Pancreas (tissue), 10 donors: Measurements from ENCODE around the gene SPTBN1. TPM values are rescaled to one million over a fixed set of nuclear protein-coding genes. Genes with fewer than 3 reads are reported as not detected.

Experiments
- ATAC-seq, 4 donors: fragments of 200-7000 bp; cut with Tn5 transposase; one replicate each; pipeline versions ENCODE4 v1.8.0 to v1.9.1; 2020; ENCODE audit warnings: mild to moderate bottlenecking in 4 of 4, moderate library complexity in 4 of 4
- DNase-seq, 6 donors: peaks; one replicate each; pipeline ENCODE4 v3.0.0-alpha.2; 2020
- FAIRE-seq: peaks from 2 replicates; lab custom pipeline; 2012; peaks lifted over from hg19 to GRCh38; lab: Jason Lieb, UNC
- H3K27ac ChIP-seq, 4 donors: fragments of 200-600 bp; sonication (generic); 1 replicate in 3 of 4; 2 replicates in 1 of 4; pipeline versions ENCODE4 v1.5.0 to v1.8.0; 2020
- H3K27me3 ChIP-seq, 4 donors: fragments of 200-600 bp; one replicate each; pipeline ENCODE4 v1.8.0; 2021
- H3K36me3 ChIP-seq, 3 donors: fragments of 200-600 bp; sonication (generic) in 1 of 3; one replicate each; pipeline versions ENCODE4 v1.5.0 to v1.8.0; 2020 to 2021
- H3K4me1 ChIP-seq, 3 donors: fragments of 200-600 bp; one replicate each; pipeline ENCODE4 v1.8.0; 2021
- H3K4me3 ChIP-seq, 4 donors: fragments of 200-600 bp; sonication (generic) in 2 of 4; one replicate each; pipeline versions ENCODE4 v1.5.0 to v1.8.0; 2020 to 2021
- H3K9me3 ChIP-seq, 4 donors: fragments of 200-600 bp; one replicate each; pipeline ENCODE4 v1.8.0; 2021
- CTCF ChIP-seq, 4 donors: fragments of 200-600 bp; sonication (generic) in 3 of 4; IDR thresholded peaks; one replicate each; pipeline versions ENCODE4 v1.5.0 to v1.8.0; 2021; ENCODE audit warnings: antibody characterized with exemption in 4 of 4
- WGBS, 2 donors: extraction: QIAGEN DNeasy Blood & Tissue Kit; methylation state at CpG; one replicate each; pipeline ENCODE4 v1.1.7; 2013; 5-methylcytosine and 5-hydroxymethylcytosine counted together
- intact Hi-C, 3 donors: fragments of 100-400 bp; cut with DNase I; formaldehyde crosslinking; loops; one replicate each; pipeline versions ENCODE4 v1.11.1 to v1.14.2; 2022
- polyA plus RNA-seq, 2 donors: library from polyadenylated mRNA; stranded (reverse); fragments of 200-250 nt; gene quantifications; one replicate each; pipeline ENCODE4 v1.2.3, GENCODE V29; 2013
- total RNA-seq, 6 donors: library from RNA; stranded (reverse); fragmentation: NEBNext Ultra II Directional in 4 of 6; extraction: Animal tissue kit (Norgen Biotek cat#: 25700) in 4 of 6; gene quantifications; one replicate each; pipeline versions ENCODE4 v1.2.1 to v1.2.4, GENCODE V29; 2021 to 2023
- donor health status: healthy with polysubstance abuse.
- donor health status: DM: no; HTN: no; CAD: no; lungs with moderate emphysema.
- donor health status: DM: no; HTN: no; CAD: no.
- donor health status: control.
- donor health status: control.
- donor health status: Bipolar disorder and iron deficiency.
- donor health status: DM: yes; HTN: yes; CAD: no.
- donor health status: DM: no; HTN: no; CAD: no.
- donor health status: DM: no; HTN: no; CAD: no.
- donor health status: DM: yes; HTN: yes; CAD: no.

The SPTBN1 gene
- total and polyA plus RNA-seq, 8 donors, result 43.8 to 192 (median 84.4) TPM

GRCh38 chr2:54665436-54665856, 209.3 kb downstream of the SPTBN1 start:
- intact Hi-C loops, result loop anchor here in 1 of 3 donors (10.0 kb wide), 1 partner anchor 141 kb away; no protein-coding TSS in a partner anchor
- H3K4me3 ChIP-seq, result no peak overlapping the region
- DNase-seq (peak in 1 of 6 donors; percentile 50), ATAC-seq (peak; percentile 46 to 63 (median 56)), FAIRE-seq (no peak)
- no peaks in the 10 kb centered on the region for H3K27me3 ChIP-seq
- peaks cover 0 to 32% (median 31%) of the 10 kb centered on the region in 3 donors for H3K4me1 ChIP-seq
- no peaks in the 10 kb centered on the region for H3K9me3 ChIP-seq
- peak overlapping the region in 1 of 4 donors; percentile 69 for H3K27ac ChIP-seq
- TF ChIP-seq CTCF (IDR thresholded peaks at IDR 0.05), result peak in 3 of 4 donors; percentile 37 to 45 (median 41)
- H3K36me3 ChIP-seq, result peaks cover 0 to 60% (median 24%) of the 10 kb centered on the region in 3 donors
- 27 to 28% methylated on average over 3 of the region's 3 CpGs for WGBS, 2 donors

- no peak for TF ChIP-seq CTCF (IDR thresholded peaks at IDR 0.05)
- FAIRE-seq (no peak), DNase-seq (no peak), ATAC-seq (peak in 3 of 4 donors; percentile 14 to 42 (median 19))
- intact Hi-C loops, result loop anchor here in 1 of 3 donors (10.0 kb wide), 1 partner anchor 141 kb away; no protein-coding TSS in a partner anchor
- Histone ChIP-seq H3K36me3 (peaks cover 0 to 53% (median 23%) of the 10 kb centered on the region in 3 donors), H3K4me3 (no peak overlapping the region), H3K27ac (peak overlapping the region in 3 of 4 donors; percentile 12 to 69 (median 67)), H3K4me1 (peaks cover 0 to 32% (median 31%) of the 10 kb centered on the region in 3 donors), H3K27me3 (no peaks in the 10 kb centered on the region), H3K9me3 (no peaks in the 10 kb centered on the region)
- WGBS, 2 donors, result 36 to 47% methylated on average over 3 of the region's 3 CpGs
Measured at GRCh38 chr2:54666131-54666633, 210.1 kb downstream of the SPTBN1 start.

GRCh38 chr2:54666634-54667265, 210.6 kb downstream of the SPTBN1 start:
- peaks cover 0 to 32% (median 31%) of the 10 kb centered on the region in 3 donors for H3K4me1 ChIP-seq
- peak overlapping the region in 3 of 4 donors; percentile 12 to 69 (median 67) for H3K27ac ChIP-seq
- H3K4me3 ChIP-seq, result no peak overlapping the region
- 31 to 40% methylated on average over 6 of the region's 6 CpGs for WGBS, 2 donors
- TF ChIP-seq CTCF (IDR thresholded peaks at IDR 0.05), result no peak
- FAIRE-seq (no peak), ATAC-seq (peak; percentile 57 to 74 (median 64)), DNase-seq (peak in 2 of 6 donors; percentile 50 to 57)
- intact Hi-C loops, result loop anchor here in 1 of 3 donors (10.0 kb wide), 1 partner anchor 142 kb away; no protein-coding TSS in a partner anchor
- H3K27me3 ChIP-seq, result no peaks in the 10 kb centered on the region
- peaks cover 0 to 48% (median 18%) of the 10 kb centered on the region in 3 donors for H3K36me3 ChIP-seq
- no peaks in the 10 kb centered on the region for H3K9me3 ChIP-seq

- TF ChIP-seq CTCF (IDR thresholded peaks at IDR 0.05), result no peak
- intact Hi-C loops, result loop anchor here in 1 of 3 donors (10.0 kb wide), 1 partner anchor 142 kb away; no protein-coding TSS in a partner anchor
- H3K9me3 ChIP-seq, result no peaks in the 10 kb centered on the region
- H3K4me1 ChIP-seq, result peaks cover 0 to 35% (median 31%) of the 10 kb centered on the region in 3 donors
- DNase-seq (no peak), ATAC-seq (no peak), FAIRE-seq (no peak)
- no peak overlapping the region for H3K4me3 ChIP-seq
- 90 to 95% methylated on average over 4 of the region's 4 CpGs for WGBS, 2 donors
- H3K27me3 ChIP-seq, result no peaks in the 10 kb centered on the region
- peaks cover 0 to 43% (median 18%) of the 10 kb centered on the region in 3 donors for H3K36me3 ChIP-seq
- H3K27ac ChIP-seq, result peak overlapping the region in 3 of 4 donors; percentile 12 to 69 (median 67)
Measured at GRCh38 chr2:54667266-54667639, 211.1 kb downstream of the SPTBN1 start.
